Measurements from ENCODE around the gene THBS2.

The THBS2 gene

GRCh38 chr6:169288591-169288990 is 34.9 kb upstream of the THBS2 start:
- no peak overlapping the region for H3K4me3 ChIP-seq (ENCODE audit: low read length)
- no peak for TF ChIP-seq CTCF (IDR thresholded peaks at IDR 0.05; ENCODE audit: insufficient read depth, low read depth, low read length, missing control alignments)
- DNase-seq (ENCODE audit: low read depth): peak; percentile 60

- DNase-seq (ENCODE audit: low read depth): no peak
- H3K4me3 ChIP-seq (ENCODE audit: low read length): no peak overlapping the region
- no peak for TF ChIP-seq CTCF (IDR thresholded peaks at IDR 0.05; ENCODE audit: insufficient read depth, low read depth, low read length, missing control alignments)
Observed at GRCh38 chr6:169287675-169288074, 34.0 kb upstream of the THBS2 start.

GRCh38 chr6:169286961-169287360 is 33.3 kb upstream of the THBS2 start:
- no peak for TF ChIP-seq CTCF (IDR thresholded peaks at IDR 0.05; ENCODE audit: insufficient read depth, low read depth, low read length, missing control alignments)
- no peak for DNase-seq (ENCODE audit: low read depth)
- no peak overlapping the region for H3K4me3 ChIP-seq (ENCODE audit: low read length)

GRCh38 chr6:169285165-169285564 is 31.5 kb upstream of the THBS2 start:
- no peak for DNase-seq (ENCODE audit: low read depth)
- no peak for TF ChIP-seq CTCF (IDR thresholded peaks at IDR 0.05; ENCODE audit: insufficient read depth, low read depth, low read length, missing control alignments)
- H3K4me3 ChIP-seq (ENCODE audit: low read length): no peak overlapping the region

- DNase-seq (ENCODE audit: low read depth): no peak
- no peak overlapping the region for H3K4me3 ChIP-seq (ENCODE audit: low read length)
- no peak for TF ChIP-seq CTCF (IDR thresholded peaks at IDR 0.05; ENCODE audit: insufficient read depth, low read depth, low read length, missing control alignments)
Observed at GRCh38 chr6:169283924-169284323, 30.3 kb upstream of the THBS2 start.

GRCh38 chr6:169282043-169282442 is 28.4 kb upstream of the THBS2 start:
- no peak for DNase-seq (ENCODE audit: low read depth)
- TF ChIP-seq CTCF (IDR thresholded peaks at IDR 0.05; ENCODE audit: insufficient read depth, low read depth, low read length, missing control alignments): no peak
- H3K4me3 ChIP-seq (ENCODE audit: low read length): no peak overlapping the region

- no peak for TF ChIP-seq CTCF (IDR thresholded peaks at IDR 0.05; ENCODE audit: insufficient read depth, low read depth, low read length, missing control alignments)
- H3K4me3 ChIP-seq (ENCODE audit: low read length): no peak overlapping the region
- no peak for DNase-seq (ENCODE audit: low read depth)
Observed at GRCh38 chr6:169277619-169278018, 24.0 kb upstream of the THBS2 start.
